H1 (cell line): Measurements from ENCODE around the gene ZMYM2. TPM values are rescaled to one million over a fixed set of nuclear protein-coding genes. Genes with fewer than 3 reads are reported as not detected.

ENCODE experiments used
- ASH2L ChIP-seq: fragments of 200-600, 300-600 bp; sonication (generic); IDR thresholded peaks from one replicate; pipeline ENCODE4 v1.7.1; 2017; ENCODE audit warnings: low read length
- CTCF ChIP-seq, 3 experiments: IDR thresholded peaks; 1 replicate in 2 of 3; 2 replicates in 1 of 3; pipeline versions ENCODE4 v1.5.1 to v1.6.1; 2011; ENCODE audit warnings: low read length in 3 of 3, mild to moderate bottlenecking in 3 of 3, inconsistent platforms in 2 of 3, low read depth in 1 of 3, moderate library complexity in 1 of 3; ENCODE audit not compliant: insufficient read depth in 1 of 3; ENCODE audit errors: control extremely low read depth in 1 of 3
- EGR1 ChIP-seq: IDR thresholded peaks from 2 replicates; pipeline ENCODE4 v1.6.1; 2011; ENCODE audit warnings: low read depth, low read length, borderline replicate concordance
- JUN ChIP-seq: IDR thresholded peaks from 2 replicates; pipeline ENCODE4 v1.6.1; 2011; ENCODE audit warnings: low read depth, mild to moderate bottlenecking, improper control_type of control experiment, low read length
- MAFK ChIP-seq: IDR thresholded peaks from 2 replicates; pipeline ENCODE4 v1.6.1; 2012; ENCODE audit warnings: low read depth, mild to moderate bottlenecking, improper control_type of control experiment, low read length
- SP1 ChIP-seq: IDR thresholded peaks from 2 replicates; pipeline ENCODE4 v1.6.1; 2011; ENCODE audit warnings: low read depth, low read length
- TBP ChIP-seq: IDR thresholded peaks from 2 replicates; pipeline ENCODE4 v1.6.1; 2011; ENCODE audit warnings: low read depth, low read length, improper control_type of control experiment
- TCF12 ChIP-seq: IDR thresholded peaks from 2 replicates; pipeline ENCODE4 v1.6.1; 2011; ENCODE audit warnings: low read depth, mild to moderate bottlenecking, low read length
- polyA plus RNA-seq, 7 experiments: library from polyadenylated mRNA; depleted of rRNA in 3 of 7; stranded (reverse) in 5 of 7; unstranded in 2 of 7; fragments of >200 nt in 5 of 7; fragments of 200-250 nt in 2 of 7; gene quantifications; 1 replicate in 5 of 7; 2 replicates in 1 of 7; 4 replicates in 1 of 7; pipeline versions ENCODE4 v1.2.1 to v1.2.3, GENCODE V29; 2011 to 2013; ENCODE audit warnings: missing spikeins in 2 of 7, mixed read lengths in 2 of 7
- total RNA-seq: library from RNA; stranded (reverse); fragmentation: NEBNext Ultra II Directional; extraction: Animal tissue kit (Norgen Biotek cat#: 25700); gene quantifications from 2 replicates; pipeline ENCODE4 v1.2.1, GENCODE V29; 2021
- TF ChIP-seq, protein P1 (sequence below): IDR thresholded peaks from 2 replicates; pipeline ENCODE4 v1.6.1; 2012; ENCODE audit warnings: inconsistent platforms

The ZMYM2 gene
- total and polyA plus RNA-seq, 2 of the 8 experiments (the other 6 are each of a cell fraction or from before 2014, with no cell fraction given) = 41.2 to 159 TPM

DNA sequence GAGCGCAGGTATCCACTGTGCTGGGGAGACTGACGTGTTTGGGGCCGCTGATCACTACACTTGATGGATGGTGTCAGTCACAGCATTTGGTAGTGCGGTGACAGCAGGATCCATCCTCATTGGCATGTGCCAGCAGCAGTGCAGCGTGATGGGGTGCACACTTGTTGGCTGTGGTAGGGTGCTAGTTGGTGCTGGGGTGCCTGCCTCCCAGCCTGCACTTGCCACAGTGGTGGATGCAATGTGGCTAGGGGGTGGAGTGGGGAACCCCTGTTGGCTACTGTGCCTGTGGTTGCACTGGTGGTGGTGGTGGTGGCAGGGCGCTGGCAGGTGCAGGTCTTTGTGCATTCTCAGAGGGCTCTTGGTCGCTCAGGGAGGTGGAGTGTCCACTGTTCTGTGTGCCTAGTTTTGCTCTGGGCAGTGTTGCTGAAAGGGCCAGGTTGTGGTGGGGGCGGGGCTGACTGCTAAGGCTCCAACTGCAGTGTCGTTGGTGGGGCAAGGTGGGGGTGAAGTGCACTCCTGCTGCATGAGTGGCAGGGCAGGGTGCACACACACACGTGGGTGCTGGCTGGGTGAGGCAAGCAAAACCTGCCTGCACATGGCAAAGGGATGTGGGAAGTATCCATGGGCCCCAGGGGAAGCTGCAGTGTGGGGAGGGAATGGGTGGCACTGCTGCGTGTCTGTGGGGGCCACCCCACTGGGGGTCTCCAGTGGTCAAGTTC, 84.8 kb downstream of the ZMYM2 start (continued):
- no peak for TF ChIP-seq SP1
- no peak for TF ChIP-seq CTCF (IDR thresholded peaks at IDR 0.05; ENCODE audit: control extremely low read depth in 1 of 3, insufficient read depth in 1 of 3, low read depth in 1 of 3, low read length in 3 of 3)
- no peak for TF ChIP-seq JUN
- no peak for TF ChIP-seq TCF12
- TF ChIP-seq, protein P1, sequence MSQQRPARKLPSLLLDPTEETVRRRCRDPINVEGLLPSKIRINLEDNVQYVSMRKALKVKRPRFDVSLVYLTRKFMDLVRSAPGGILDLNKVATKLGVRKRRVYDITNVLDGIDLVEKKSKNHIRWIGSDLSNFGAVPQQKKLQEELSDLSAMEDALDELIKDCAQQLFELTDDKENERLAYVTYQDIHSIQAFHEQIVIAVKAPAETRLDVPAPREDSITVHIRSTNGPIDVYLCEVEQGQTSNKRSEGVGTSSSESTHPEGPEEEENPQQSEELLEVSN = no peak
- no peak for TF ChIP-seq EGR1
- no peak for TF ChIP-seq MAFK
- no peak for TF ChIP-seq TBP
- no peak for TF ChIP-seq ASH2L
